PFSK-1 (cell line): ENCODE measurements around the gene ZFHX3.

Experiments
- FOXP2 ChIP-seq: optimal IDR thresholded peaks from 2 replicates; pipeline ENCODE3; 2011; ENCODE audit warnings: borderline replicate concordance, control low read depth, inconsistent platforms; ENCODE audit not compliant: insufficient read depth; ENCODE audit errors: extremely low read length, extremely low read depth
- POLR2AphosphoS5 ChIP-seq: IDR thresholded peaks from 2 replicates; pipeline ENCODE4 v1.6.1; 2012; ENCODE audit warnings: low read depth, mild to moderate bottlenecking, control low read depth, low read length, moderate library complexity
- REST ChIP-seq, 2 experiments: IDR thresholded peaks; 2 replicates each; pipeline versions ENCODE4 v1.6.1 to v1.8.0; 2011 to 2012; ENCODE audit warnings: low read depth in 2 of 2, low read length in 2 of 2, control low read depth in 1 of 2, inconsistent platforms in 1 of 2, mild to moderate bottlenecking in 1 of 2, moderate library complexity in 1 of 2; ENCODE audit not compliant: insufficient read depth in 1 of 2
- SIN3A ChIP-seq: IDR thresholded peaks from 2 replicates; pipeline ENCODE4 v1.6.1; 2012; ENCODE audit warnings: mild to moderate bottlenecking, low read length, moderate library complexity, borderline replicate concordance; ENCODE audit not compliant: insufficient read depth
- TAF1 ChIP-seq: IDR thresholded peaks from 2 replicates; pipeline ENCODE4 v1.6.1; 2012; ENCODE audit warnings: low read length, control low read depth, borderline replicate concordance; ENCODE audit not compliant: insufficient read depth

Gene ZFHX3

GRCh38 chr16:72865258-72865657, 182.7 kb downstream of the ZFHX3 start:
- no peak for TF ChIP-seq TAF1
- no peak for TF ChIP-seq SIN3A
- TF ChIP-seq REST (IDR thresholded peaks at IDR 0.05; ENCODE audit: insufficient read depth in 1 of 2, low read depth in 2 of 2, low read length in 2 of 2), result no peak
- TF ChIP-seq POLR2AphosphoS5, result no peak
- TF ChIP-seq FOXP2, result no peak

DNA sequence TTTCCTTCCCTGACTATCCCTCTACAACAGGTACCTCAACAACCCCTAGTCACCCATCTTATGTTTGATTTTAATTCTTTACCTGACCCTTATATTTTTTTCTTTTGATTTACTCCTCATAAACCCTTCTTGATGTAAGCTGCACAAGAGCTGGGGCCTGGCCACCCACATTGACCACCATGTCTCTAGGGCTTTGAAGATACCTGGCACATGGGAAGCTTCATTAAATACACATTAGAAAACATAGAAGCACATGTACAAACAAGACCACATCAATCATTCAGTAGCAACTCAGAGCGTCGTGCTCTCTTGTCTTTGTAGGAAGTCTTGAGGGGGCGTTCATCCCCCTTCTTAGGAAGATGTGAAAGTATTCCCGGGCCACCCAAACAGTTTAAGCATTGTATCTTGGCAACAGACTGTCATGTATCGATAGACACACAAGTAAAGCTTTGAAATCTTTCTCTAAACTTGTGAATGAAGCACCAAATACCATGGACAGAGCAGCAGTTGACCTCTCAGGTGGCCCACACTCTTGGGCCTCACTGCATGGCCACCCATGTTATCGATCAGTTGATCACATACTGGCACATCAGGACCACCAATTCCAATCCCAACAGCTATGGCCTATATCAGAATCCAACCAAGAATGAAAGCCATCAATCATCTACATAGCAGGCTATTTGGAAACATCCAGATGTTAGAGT, 183.6 kb downstream of the ZFHX3 start:
- TF ChIP-seq TAF1, result no peak
- TF ChIP-seq REST (IDR thresholded peaks at IDR 0.05; ENCODE audit: insufficient read depth in 1 of 2, low read depth in 2 of 2, low read length in 2 of 2), result peak; percentile 55 to 76; a peak in 3 of 4 replicates
- TF ChIP-seq FOXP2, result no peak
- no peak for TF ChIP-seq POLR2AphosphoS5
- no peak for TF ChIP-seq SIN3A

- TF ChIP-seq REST (IDR thresholded peaks at IDR 0.05; ENCODE audit: insufficient read depth in 1 of 2, low read depth in 2 of 2, low read length in 2 of 2), result no peak
- no peak for TF ChIP-seq TAF1
- TF ChIP-seq SIN3A, result no peak
- no peak for TF ChIP-seq POLR2AphosphoS5
- no peak for TF ChIP-seq FOXP2
Observed at GRCh38 chr16:72862090-72862489, 185.8 kb downstream of the ZFHX3 start.

DNA sequence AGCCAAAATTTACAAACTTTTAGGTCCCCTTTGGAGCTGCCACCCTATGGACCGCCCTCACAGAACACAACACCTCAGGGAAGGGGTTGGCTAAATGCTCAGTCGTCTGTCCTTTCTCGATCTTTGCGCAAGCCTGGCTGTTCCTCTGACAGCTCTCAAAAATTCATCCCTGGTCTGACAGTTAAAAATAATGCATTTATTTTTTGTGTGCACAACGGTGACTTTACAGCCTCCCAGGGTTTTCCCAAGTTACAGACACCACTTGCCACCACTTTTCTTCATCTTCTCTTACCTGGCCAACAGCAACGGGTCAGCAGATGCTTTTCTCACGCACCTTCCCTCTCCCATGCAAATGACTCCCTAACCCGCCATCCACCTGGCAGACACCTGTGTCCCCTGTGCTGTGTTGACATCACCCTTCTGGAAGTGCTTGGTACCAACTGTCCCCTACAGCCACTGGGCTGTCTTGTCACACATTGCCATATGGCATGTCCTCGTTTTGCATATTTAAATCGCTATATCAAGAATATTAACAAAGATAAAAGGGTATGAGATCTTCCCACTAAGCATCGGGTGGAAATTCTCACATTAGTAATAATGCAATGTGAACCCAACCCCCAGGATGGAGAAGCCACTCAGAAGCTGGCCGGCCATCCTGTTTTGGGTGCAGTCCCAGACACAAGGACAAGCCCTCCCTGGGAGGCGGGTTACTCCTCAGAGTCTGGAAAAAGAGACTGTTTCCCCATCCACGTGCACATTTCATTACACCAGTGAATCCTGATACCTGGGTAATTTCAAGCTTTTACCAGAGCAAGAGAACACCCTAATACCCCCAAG, 187.0 kb downstream of the ZFHX3 start:
- TF ChIP-seq POLR2AphosphoS5 (no peak), TAF1 (no peak), FOXP2 (no peak), SIN3A (no peak), REST (IDR thresholded peaks at IDR 0.05; ENCODE audit: insufficient read depth in 1 of 2, low read depth in 2 of 2, low read length in 2 of 2) (no peak)

DNA sequence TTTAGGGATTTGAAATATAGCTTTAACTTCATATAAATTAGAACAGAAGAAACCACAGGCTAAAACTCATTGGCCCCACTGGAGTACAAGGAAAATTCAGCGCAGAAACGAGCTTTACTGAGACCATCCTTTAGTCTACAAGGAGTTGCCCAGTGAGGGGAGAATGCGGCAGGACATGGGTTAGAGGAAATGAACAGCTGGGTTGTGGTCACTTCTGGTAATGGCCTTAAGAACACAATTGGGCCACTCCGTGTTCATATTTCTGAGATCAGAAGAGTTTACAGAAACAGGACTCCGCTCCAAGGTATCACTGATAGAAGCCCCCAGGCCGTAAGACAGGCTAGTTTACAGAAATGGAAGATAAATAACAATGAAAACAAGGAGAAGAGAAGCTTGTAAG, 188.3 kb downstream of the ZFHX3 start:
- no peak for TF ChIP-seq TAF1
- TF ChIP-seq POLR2AphosphoS5, result no peak
- no peak for TF ChIP-seq SIN3A
- no peak for TF ChIP-seq REST (IDR thresholded peaks at IDR 0.05; ENCODE audit: insufficient read depth in 1 of 2, low read depth in 2 of 2, low read length in 2 of 2)
- no peak for TF ChIP-seq FOXP2
